WTC11 (cell line): ENCODE results near the gene PRSS27. TPM values are rescaled to one million over a fixed set of nuclear protein-coding genes. Genes with fewer than 3 reads are reported as not detected.

Experiments used
- ATAC-seq: fragments of 200-7000 bp; cut with Tn5 transposase; 2 replicates; pipeline ENCODE4 v1.10.0; 2021; ENCODE audit warnings: mild to moderate bottlenecking, moderate library complexity
- CTCF ChIA-PET: fragments of 300-600 bp; sonication (Branson Sonifier 250); formaldehyde crosslinking; loops from one replicate; lab custom pipeline; 2021; ENCODE audit warnings: antibody characterized with exemption; lab: Charles Lee
- POLR2A ChIA-PET: fragments of 350-600 bp; sonication (Branson Sonifier 250); formaldehyde crosslinking; loops from one replicate; lab custom pipeline; 2021; ENCODE audit warnings: antibody characterized with exemption; lab: Charles Lee
- DNase-seq: peaks from one replicate; pipeline ENCODE4 v3.0.0; 2021; ENCODE audit warnings: low spot score
- H3K27ac Mint-ChIP-seq: 2 replicates; pipeline ENCODE4 v1.8.0; 2021; ENCODE audit warnings: mixed read lengths
- H3K27me3 Mint-ChIP-seq: 2 replicates; pipeline ENCODE4 v1.8.0; 2021; ENCODE audit warnings: low read depth, mild to moderate bottlenecking, moderate library complexity, mixed read lengths
- H3K36me3 Mint-ChIP-seq: 2 replicates; pipeline ENCODE4 v1.8.0; 2021; ENCODE audit warnings: mixed read lengths
- H3K4me1 Mint-ChIP-seq: 2 replicates; pipeline ENCODE4 v1.8.0; 2022; ENCODE audit warnings: mixed read lengths
- H3K4me3 Mint-ChIP-seq: 2 replicates; pipeline ENCODE4 v1.8.0; 2021; ENCODE audit warnings: mild to moderate bottlenecking, moderate library complexity, mixed read lengths
- H3K9me3 Mint-ChIP-seq: 2 replicates; pipeline ENCODE4 v1.8.0; 2021; ENCODE audit warnings: mixed read lengths
- ATF1 ChIP-seq: sonication (generic); formaldehyde crosslinking; IDR thresholded peaks from 2 replicates; pipeline ENCODE4 v1.8.1; 2023; ENCODE audit warnings: mild to moderate bottlenecking, moderate library complexity, missing genetic modification reagents
- ETV6 ChIP-seq: sonication (generic); formaldehyde crosslinking; IDR thresholded peaks from 2 replicates; pipeline ENCODE4 v1.8.1; 2022; ENCODE audit warnings: mild to moderate bottlenecking, missing genetic modification reagents
- FOXJ3 ChIP-seq: sonication (generic); formaldehyde crosslinking; IDR thresholded peaks from 2 replicates; pipeline ENCODE4 v1.9.0; 2021; ENCODE audit warnings: missing genetic modification reagents, mild to moderate bottlenecking, borderline replicate concordance
- GRHL2 ChIP-seq: fragments of 250-450 bp; sonication (Bioruptor Pico); IDR thresholded peaks from 2 replicates; pipeline ENCODE4 v1.8.0; 2022; ENCODE audit warnings: mild to moderate bottlenecking, moderate library complexity; ENCODE audit not compliant: insufficient replicate concordance, severe bottlenecking
- GTF2I ChIP-seq: fragments of 250-450 bp; sonication (Bioruptor Pico); conservative IDR thresholded peaks from 2 replicates; pipeline ENCODE4 v1.4.0; 2021; ENCODE audit warnings: mild to moderate bottlenecking
- JAZF1 ChIP-seq: fragments of 250-450 bp; sonication (Bioruptor Pico); IDR thresholded peaks from 2 replicates; pipeline ENCODE4 v1.9.0; 2021; ENCODE audit warnings: moderate library complexity, mild to moderate bottlenecking, inconsistent platforms
- MXD4 ChIP-seq: fragments of 250-450 bp; sonication (Bioruptor Pico); IDR thresholded peaks from 2 replicates; pipeline ENCODE4 v1.8.0; 2021; ENCODE audit warnings: mild to moderate bottlenecking, moderate library complexity, borderline replicate concordance
- NFYB ChIP-seq: sonication (generic); formaldehyde crosslinking; conservative IDR thresholded peaks from 2 replicates; pipeline ENCODE4 v1.8.0; 2022; ENCODE audit warnings: low read depth, missing genetic modification reagents
- PRRX2 ChIP-seq: fragments of 250-450 bp; sonication (Bioruptor Pico); IDR thresholded peaks from 2 replicates; pipeline ENCODE4 v1.8.0; 2021; ENCODE audit warnings: mild to moderate bottlenecking
- RORB ChIP-seq: fragments of 250-450 bp; sonication (Bioruptor Pico); IDR thresholded peaks from 2 replicates; pipeline ENCODE4 v1.9.0; 2021; ENCODE audit warnings: mild to moderate bottlenecking
- ZNF317 ChIP-seq: sonication (generic); formaldehyde crosslinking; IDR thresholded peaks from 2 replicates; pipeline ENCODE4 v1.8.1; 2023; ENCODE audit warnings: low read depth, mild to moderate bottlenecking, moderate library complexity, missing genetic modification reagents, borderline replicate concordance
- total RNA-seq: library from RNA; stranded (reverse); gene quantifications from 3 replicates; pipeline ENCODE4 v1.2.3, GENCODE V29; 2021
- TF ChIP-seq, protein P1 (sequence below): fragments of 250-450 bp; sonication (Bioruptor Pico); conservative IDR thresholded peaks from 2 replicates; pipeline ENCODE4 v1.9.0; 2021; ENCODE audit warnings: mild to moderate bottlenecking
- TF ChIP-seq, protein P2 (sequence below): sonication (generic); formaldehyde crosslinking; IDR thresholded peaks from 2 replicates; pipeline ENCODE4 v1.8.1; 2023; ENCODE audit warnings: mild to moderate bottlenecking, missing genetic modification reagents
- TF ChIP-seq, protein P3 (sequence below): sonication (generic); formaldehyde crosslinking; IDR thresholded peaks from 2 replicates; pipeline ENCODE4 v1.8.0; 2022; ENCODE audit warnings: missing genetic modification reagents
- TF ChIP-seq, protein P4 (sequence below): sonication (generic); formaldehyde crosslinking; IDR thresholded peaks from 2 replicates; pipeline ENCODE4 v1.8.0; 2022; ENCODE audit warnings: mild to moderate bottlenecking, missing genetic modification reagents
- TF ChIP-seq, protein P5 (sequence below): sonication (generic); formaldehyde crosslinking; IDR thresholded peaks from 2 replicates; pipeline ENCODE4 v1.8.0; 2022; ENCODE audit warnings: mild to moderate bottlenecking, missing genetic modification reagents
- TF ChIP-seq, protein P6 (sequence below): sonication (generic); formaldehyde crosslinking; IDR thresholded peaks from 2 replicates; pipeline ENCODE4 v1.8.0; 2023; ENCODE audit warnings: missing genetic modification reagents, mild to moderate bottlenecking, borderline replicate concordance
- TF ChIP-seq, protein P7 (sequence below): fragments of 250-450 bp; sonication (Bioruptor Pico); IDR thresholded peaks from 2 replicates; pipeline ENCODE4 v1.9.0; 2021; ENCODE audit warnings: moderate library complexity, mild to moderate bottlenecking, inconsistent platforms, borderline replicate concordance

PRSS27 gene
- total RNA-seq, 1 experiment from 2014 or later, result 5.1 TPM

DNA sequence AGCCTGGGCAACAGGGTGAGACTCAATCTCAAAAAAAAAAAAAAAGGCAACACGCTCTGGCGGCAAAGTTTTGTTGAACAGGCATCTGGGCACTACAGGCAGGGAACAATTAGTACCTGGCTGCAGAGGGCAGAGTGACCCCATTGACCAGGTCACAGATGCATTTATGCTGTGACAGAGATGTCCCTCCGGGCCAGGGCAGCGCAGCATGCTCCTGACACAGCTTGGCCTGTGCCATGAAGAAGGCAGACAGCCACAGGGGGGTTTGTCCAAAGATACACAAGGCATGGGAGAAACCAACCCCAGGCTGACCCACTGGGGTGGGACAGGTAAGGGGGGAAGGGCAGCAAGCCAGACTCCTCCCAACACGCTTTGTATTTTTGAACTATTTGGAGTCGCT is 24.7 kb upstream of the PRSS27 start:
- POLR2A ChIA-PET, result no interaction called here
- ATAC-seq (no peak), DNase-seq (no peak)
- H3K27ac Mint-ChIP-seq, result no peak overlapping the region
- no peak overlapping the region for H3K4me3 Mint-ChIP-seq
- H3K9me3 Mint-ChIP-seq, result no peaks in the 10 kb centered on the region
- H3K4me1 Mint-ChIP-seq, result no peaks in the 10 kb centered on the region
- CTCF ChIA-PET, result no interaction called here
- H3K27me3 Mint-ChIP-seq, result no peaks in the 10 kb centered on the region
- TF ChIP-seq JAZF1 (CRISPR knock-in tag) (no peak), MXD4 (CRISPR knock-in tag) (no peak), ZNF317 (CRISPR knock-in tag) (no peak), GRHL2 (no peak), ETV6 (CRISPR knock-in tag) (no peak), GTF2I (CRISPR knock-in tag) (no peak), NFYB (no peak), RORB (CRISPR knock-in tag) (no peak), FOXJ3 (no peak), ATF1 (CRISPR knock-in tag) (no peak), PRRX2 (CRISPR knock-in tag) (no peak)
- TF ChIP-seq, protein P1, sequence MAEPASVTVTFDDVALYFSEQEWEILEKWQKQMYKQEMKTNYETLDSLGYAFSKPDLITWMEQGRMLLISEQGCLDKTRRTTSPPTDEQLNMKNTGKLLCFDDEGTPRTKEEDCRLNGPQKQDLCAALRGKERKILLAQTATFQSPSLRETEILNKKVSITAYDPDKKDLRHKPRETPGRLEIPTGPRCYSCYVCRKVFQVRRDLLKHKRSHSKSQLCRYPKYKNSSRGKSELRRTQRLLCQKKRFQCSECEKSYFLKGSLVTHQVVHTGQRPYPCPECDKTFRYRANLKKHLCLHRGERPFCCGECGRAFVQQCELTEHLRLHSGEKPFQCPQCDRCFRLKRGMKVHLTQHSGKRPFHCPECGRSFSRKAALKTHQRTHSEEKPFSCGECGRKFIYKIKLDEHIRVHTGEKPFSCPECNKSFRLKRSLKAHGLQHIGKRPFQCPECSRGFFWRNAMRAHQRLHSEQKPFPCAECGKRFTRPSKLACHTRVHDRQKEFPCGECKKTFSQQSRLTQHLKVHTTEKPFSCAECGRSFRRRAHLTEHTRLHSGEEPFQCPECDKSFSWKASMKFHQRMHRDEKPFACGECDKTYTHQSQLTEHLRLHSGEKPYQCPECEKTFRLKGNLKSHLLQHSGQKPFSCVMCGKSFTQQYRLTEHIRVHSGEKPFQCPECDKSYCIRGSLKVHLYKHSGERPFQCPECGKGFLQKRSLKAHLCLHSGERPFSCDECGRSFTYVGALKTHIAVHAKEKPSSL (CRISPR knock-in tag), result no peak
- TF ChIP-seq, protein P2, sequence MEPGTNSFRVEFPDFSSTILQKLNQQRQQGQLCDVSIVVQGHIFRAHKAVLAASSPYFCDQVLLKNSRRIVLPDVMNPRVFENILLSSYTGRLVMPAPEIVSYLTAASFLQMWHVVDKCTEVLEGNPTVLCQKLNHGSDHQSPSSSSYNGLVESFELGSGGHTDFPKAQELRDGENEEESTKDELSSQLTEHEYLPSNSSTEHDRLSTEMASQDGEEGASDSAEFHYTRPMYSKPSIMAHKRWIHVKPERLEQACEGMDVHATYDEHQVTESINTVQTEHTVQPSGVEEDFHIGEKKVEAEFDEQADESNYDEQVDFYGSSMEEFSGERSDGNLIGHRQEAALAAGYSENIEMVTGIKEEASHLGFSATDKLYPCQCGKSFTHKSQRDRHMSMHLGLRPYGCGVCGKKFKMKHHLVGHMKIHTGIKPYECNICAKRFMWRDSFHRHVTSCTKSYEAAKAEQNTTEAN (CRISPR knock-in tag), result no peak
- TF ChIP-seq, protein P3, sequence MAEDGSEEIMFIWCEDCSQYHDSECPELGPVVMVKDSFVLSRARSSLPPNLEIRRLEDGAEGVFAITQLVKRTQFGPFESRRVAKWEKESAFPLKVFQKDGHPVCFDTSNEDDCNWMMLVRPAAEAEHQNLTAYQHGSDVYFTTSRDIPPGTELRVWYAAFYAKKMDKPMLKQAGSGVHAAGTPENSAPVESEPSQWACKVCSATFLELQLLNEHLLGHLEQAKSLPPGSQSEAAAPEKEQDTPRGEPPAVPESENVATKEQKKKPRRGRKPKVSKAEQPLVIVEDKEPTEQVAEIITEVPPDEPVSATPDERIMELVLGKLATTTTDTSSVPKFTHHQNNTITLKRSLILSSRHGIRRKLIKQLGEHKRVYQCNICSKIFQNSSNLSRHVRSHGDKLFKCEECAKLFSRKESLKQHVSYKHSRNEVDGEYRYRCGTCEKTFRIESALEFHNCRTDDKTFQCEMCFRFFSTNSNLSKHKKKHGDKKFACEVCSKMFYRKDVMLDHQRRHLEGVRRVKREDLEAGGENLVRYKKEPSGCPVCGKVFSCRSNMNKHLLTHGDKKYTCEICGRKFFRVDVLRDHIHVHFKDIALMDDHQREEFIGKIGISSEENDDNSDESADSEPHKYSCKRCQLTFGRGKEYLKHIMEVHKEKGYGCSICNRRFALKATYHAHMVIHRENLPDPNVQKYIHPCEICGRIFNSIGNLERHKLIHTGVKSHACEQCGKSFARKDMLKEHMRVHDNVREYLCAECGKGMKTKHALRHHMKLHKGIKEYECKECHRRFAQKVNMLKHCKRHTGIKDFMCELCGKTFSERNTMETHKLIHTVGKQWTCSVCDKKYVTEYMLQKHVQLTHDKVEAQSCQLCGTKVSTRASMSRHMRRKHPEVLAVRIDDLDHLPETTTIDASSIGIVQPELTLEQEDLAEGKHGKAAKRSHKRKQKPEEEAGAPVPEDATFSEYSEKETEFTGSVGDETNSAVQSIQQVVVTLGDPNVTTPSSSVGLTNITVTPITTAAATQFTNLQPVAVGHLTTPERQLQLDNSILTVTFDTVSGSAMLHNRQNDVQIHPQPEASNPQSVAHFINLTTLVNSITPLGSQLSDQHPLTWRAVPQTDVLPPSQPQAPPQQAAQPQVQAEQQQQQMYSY (CRISPR knock-in tag), result no peak
- TF ChIP-seq, protein P4, sequence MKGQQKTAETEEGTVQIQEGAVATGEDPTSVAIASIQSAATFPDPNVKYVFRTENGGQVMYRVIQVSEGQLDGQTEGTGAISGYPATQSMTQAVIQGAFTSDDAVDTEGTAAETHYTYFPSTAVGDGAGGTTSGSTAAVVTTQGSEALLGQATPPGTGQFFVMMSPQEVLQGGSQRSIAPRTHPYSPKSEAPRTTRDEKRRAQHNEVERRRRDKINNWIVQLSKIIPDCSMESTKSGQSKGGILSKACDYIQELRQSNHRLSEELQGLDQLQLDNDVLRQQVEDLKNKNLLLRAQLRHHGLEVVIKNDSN, result no peak
- TF ChIP-seq, protein P5, sequence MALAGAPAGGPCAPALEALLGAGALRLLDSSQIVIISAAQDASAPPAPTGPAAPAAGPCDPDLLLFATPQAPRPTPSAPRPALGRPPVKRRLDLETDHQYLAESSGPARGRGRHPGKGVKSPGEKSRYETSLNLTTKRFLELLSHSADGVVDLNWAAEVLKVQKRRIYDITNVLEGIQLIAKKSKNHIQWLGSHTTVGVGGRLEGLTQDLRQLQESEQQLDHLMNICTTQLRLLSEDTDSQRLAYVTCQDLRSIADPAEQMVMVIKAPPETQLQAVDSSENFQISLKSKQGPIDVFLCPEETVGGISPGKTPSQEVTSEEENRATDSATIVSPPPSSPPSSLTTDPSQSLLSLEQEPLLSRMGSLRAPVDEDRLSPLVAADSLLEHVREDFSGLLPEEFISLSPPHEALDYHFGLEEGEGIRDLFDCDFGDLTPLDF (CRISPR knock-in tag), result no peak
- TF ChIP-seq, protein P6, sequence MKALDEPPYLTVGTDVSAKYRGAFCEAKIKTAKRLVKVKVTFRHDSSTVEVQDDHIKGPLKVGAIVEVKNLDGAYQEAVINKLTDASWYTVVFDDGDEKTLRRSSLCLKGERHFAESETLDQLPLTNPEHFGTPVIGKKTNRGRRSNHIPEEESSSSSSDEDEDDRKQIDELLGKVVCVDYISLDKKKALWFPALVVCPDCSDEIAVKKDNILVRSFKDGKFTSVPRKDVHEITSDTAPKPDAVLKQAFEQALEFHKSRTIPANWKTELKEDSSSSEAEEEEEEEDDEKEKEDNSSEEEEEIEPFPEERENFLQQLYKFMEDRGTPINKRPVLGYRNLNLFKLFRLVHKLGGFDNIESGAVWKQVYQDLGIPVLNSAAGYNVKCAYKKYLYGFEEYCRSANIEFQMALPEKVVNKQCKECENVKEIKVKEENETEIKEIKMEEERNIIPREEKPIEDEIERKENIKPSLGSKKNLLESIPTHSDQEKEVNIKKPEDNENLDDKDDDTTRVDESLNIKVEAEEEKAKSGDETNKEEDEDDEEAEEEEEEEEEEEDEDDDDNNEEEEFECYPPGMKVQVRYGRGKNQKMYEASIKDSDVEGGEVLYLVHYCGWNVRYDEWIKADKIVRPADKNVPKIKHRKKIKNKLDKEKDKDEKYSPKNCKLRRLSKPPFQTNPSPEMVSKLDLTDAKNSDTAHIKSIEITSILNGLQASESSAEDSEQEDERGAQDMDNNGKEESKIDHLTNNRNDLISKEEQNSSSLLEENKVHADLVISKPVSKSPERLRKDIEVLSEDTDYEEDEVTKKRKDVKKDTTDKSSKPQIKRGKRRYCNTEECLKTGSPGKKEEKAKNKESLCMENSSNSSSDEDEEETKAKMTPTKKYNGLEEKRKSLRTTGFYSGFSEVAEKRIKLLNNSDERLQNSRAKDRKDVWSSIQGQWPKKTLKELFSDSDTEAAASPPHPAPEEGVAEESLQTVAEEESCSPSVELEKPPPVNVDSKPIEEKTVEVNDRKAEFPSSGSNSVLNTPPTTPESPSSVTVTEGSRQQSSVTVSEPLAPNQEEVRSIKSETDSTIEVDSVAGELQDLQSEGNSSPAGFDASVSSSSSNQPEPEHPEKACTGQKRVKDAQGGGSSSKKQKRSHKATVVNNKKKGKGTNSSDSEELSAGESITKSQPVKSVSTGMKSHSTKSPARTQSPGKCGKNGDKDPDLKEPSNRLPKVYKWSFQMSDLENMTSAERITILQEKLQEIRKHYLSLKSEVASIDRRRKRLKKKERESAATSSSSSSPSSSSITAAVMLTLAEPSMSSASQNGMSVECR (CRISPR knock-in tag), result no peak
- TF ChIP-seq, protein P7, sequence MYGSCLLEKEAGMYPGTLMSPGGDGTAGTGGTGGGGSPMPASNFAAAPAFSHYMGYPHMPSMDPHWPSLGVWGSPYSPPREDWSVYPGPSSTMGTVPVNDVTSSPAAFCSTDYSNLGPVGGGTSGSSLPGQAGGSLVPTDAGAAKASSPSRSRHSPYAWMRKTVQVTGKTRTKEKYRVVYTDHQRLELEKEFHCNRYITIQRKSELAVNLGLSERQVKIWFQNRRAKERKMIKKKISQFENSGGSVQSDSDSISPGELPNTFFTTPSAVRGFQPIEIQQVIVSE (CRISPR knock-in tag), result no peak
- TF ChIP-seq, all 79 proteins: peak for 0
- 0 out of 2 replicates have a peak, but pooled peaks cover 2% of the 10 kb centered on the region for H3K36me3 Mint-ChIP-seq
